HepG2 (cell line): ENCODE results near the gene SURF1. TPM values are rescaled to one million over a fixed set of nuclear protein-coding genes. Genes with fewer than 3 reads are reported as not detected.

Source experiments
- ATAC-seq: fragments of 200-7000 bp; cut with Tn5 transposase; 3 replicates; pipeline ENCODE4 v1.9.1; 2020; ENCODE audit warnings: mild to moderate bottlenecking, moderate library complexity
- BruUV-seq: library from RNA; stranded (reverse); fragments of 400-500 nt; replicated peaks from 2 replicates; lab custom pipeline; 2021; lab: Mats Ljungman, UMichigan
- CTCF ChIA-PET: fragments of 300-600 bp; formaldehyde crosslinking; extraction: SDS; loops from one replicate; lab custom pipeline; 2021; ENCODE audit warnings: low total read pairs, inconsistent platforms, low intra/inter-chr PET ratio; lab: Yijun Ruan, JAX
- POLR2A ChIA-PET: fragments of 350-600 bp; sonication (Branson Sonifier 250); formaldehyde crosslinking; loops from one replicate; lab custom pipeline; 2020; ENCODE audit warnings: antibody characterized with exemption, inconsistent platforms; lab: Yijun Ruan, JAX
- DNase-seq: peaks from one replicate; pipeline ENCODE4 v3.0.0-alpha.2; 2015; ENCODE audit warnings: low spot score
- FAIRE-seq: peaks from 3 replicates; lab custom pipeline; 2011; peaks lifted over from hg19 to GRCh38; lab: Jason Lieb, UNC
- H2AFZ ChIP-seq: one replicate; pipeline ENCODE4 v1.6.1; 2011; ENCODE audit warnings: low read length, inconsistent platforms
- H3K27ac ChIP-seq: fragments of 300-600 bp; 3 replicates; pipeline ENCODE4 v1.8.0; 2011; ENCODE audit warnings: mixed run types, mild to moderate bottlenecking, mixed read lengths, low read length, inconsistent platforms; ENCODE audit not compliant: insufficient read depth; ENCODE audit errors: extremely low read length
- H3K27me3 ChIP-seq, 2 experiments: fragments of 200-600 bp in 1 of 2; 2 replicates in 1 of 2; 3 replicates in 1 of 2; pipeline versions ENCODE4 v1.6.0 to v1.8.0; 2011; ENCODE audit warnings: low read length in 2 of 2, mild to moderate bottlenecking in 2 of 2, moderate library complexity in 2 of 2, inconsistent platforms in 1 of 2; ENCODE audit not compliant: insufficient read depth in 2 of 2, control insufficient read depth in 1 of 2
- H3K36me3 ChIP-seq, 2 experiments: fragments of 200-600 bp in 1 of 2; replicated peaks in 1 of 2; 2 replicates in 1 of 2; 3 replicates in 1 of 2; pipeline versions ENCODE4 v1.5.1 to v1.8.0; 2011; ENCODE audit warnings: low read length in 2 of 2, inconsistent platforms in 1 of 2; ENCODE audit not compliant: insufficient read depth in 2 of 2, control insufficient read depth in 1 of 2
- H3K4me1 ChIP-seq: 2 replicates; pipeline ENCODE4 v1.5.1; 2012; ENCODE audit warnings: low read length, inconsistent platforms; ENCODE audit not compliant: insufficient read depth
- H3K4me2 ChIP-seq: 2 replicates; pipeline ENCODE4 v1.6.0; 2011; ENCODE audit warnings: low read depth, low read length, inconsistent platforms
- H3K4me3 ChIP-seq, 3 experiments: fragments of 200-600 bp in 1 of 3; sonication (generic), shearing (Covaris generic) in 1 of 3; replicated peaks in 1 of 3; 2 replicates each; pipeline ENCODE4 v1.5.1; 2011 to 2016; ENCODE audit warnings: low read length in 3 of 3, inconsistent platforms in 2 of 3, low read depth in 2 of 3, mild to moderate bottlenecking in 2 of 3, control low read depth in 1 of 3, mixed read lengths in 1 of 3; ENCODE audit not compliant: insufficient read depth in 1 of 3
- H3K79me2 ChIP-seq: one replicate; pipeline ENCODE4 v1.6.1; 2011; ENCODE audit warnings: low read length, inconsistent platforms; ENCODE audit not compliant: insufficient read depth
- H3K9ac ChIP-seq: 2 replicates; pipeline ENCODE4 v1.6.0; 2011; ENCODE audit warnings: mild to moderate bottlenecking, low read depth, low read length, inconsistent platforms; ENCODE audit not compliant: insufficient read depth
- H3K9me3 ChIP-seq: 2 replicates; pipeline ENCODE4 v1.5.1; 2012; ENCODE audit warnings: mild to moderate bottlenecking, low read length
- H4K20me1 ChIP-seq: 2 replicates; pipeline ENCODE4 v1.6.0; 2011; ENCODE audit warnings: inconsistent platforms, mild to moderate bottlenecking, low read length, moderate library complexity; ENCODE audit not compliant: insufficient read depth
- CC2D1A ChIP-seq: sonication (generic); formaldehyde crosslinking; IDR thresholded peaks from 2 replicates; pipeline ENCODE4 v1.8.1; 2023; ENCODE audit warnings: mild to moderate bottlenecking, missing genetic modification reagents
- HMG20A ChIP-seq: IDR thresholded peaks from 2 replicates; pipeline ENCODE4 v1.6.1; 2016; ENCODE audit warnings: borderline replicate concordance
- IRF2 ChIP-seq: IDR thresholded peaks from 2 replicates; pipeline ENCODE4 v1.6.1; 2018; ENCODE audit warnings: missing genetic modification reagents, missing compliant biosample characterization
- THAP9 ChIP-seq: sonication (generic); formaldehyde crosslinking; IDR thresholded peaks from 2 replicates; pipeline ENCODE4; 2020; ENCODE audit warnings: missing genetic modification reagents, mild to moderate bottlenecking, borderline replicate concordance
- THYN1 ChIP-seq: sonication (generic); formaldehyde crosslinking; IDR thresholded peaks from 2 replicates; pipeline ENCODE4 v1.8.1; 2023; ENCODE audit warnings: low read depth, mild to moderate bottlenecking, moderate library complexity, missing genetic modification reagents, borderline replicate concordance
- TOPORS ChIP-seq: sonication (generic); formaldehyde crosslinking; IDR thresholded peaks from 2 replicates; pipeline ENCODE4 v1.8.0; 2023; ENCODE audit warnings: mild to moderate bottlenecking, missing genetic modification reagents
- TP53 ChIP-seq: sonication (generic); formaldehyde crosslinking; conservative IDR thresholded peaks from 2 replicates; pipeline ENCODE4 v1.4.0; 2020; ENCODE audit warnings: missing genetic modification reagents
- WGBS: methylation state at CpG from one replicate; pipeline ENCODE4 v1.1.6; 2017; ENCODE audit warnings: low lambda C conversion rate; 5-methylcytosine and 5-hydroxymethylcytosine counted together
- in situ Hi-C: cut with HindIII; loops from 2 replicates; pipeline ENCODE4 v1.10.0; 2017; ENCODE audit warnings: low pct_unique_long_range_greater_than_20kb; ENCODE audit not compliant: extremely low pct_ligation_motif_present
- intact Hi-C: fragments of 100-400 bp; cut with micrococcal nuclease; formaldehyde crosslinking; loops from one replicate; pipeline ENCODE4 v1.10.0; 2022; ENCODE audit not compliant: unreplicated experiment
- polyA plus RNA-seq, 8 experiments: library from polyadenylated mRNA; depleted of rRNA in 3 of 8; stranded (reverse) in 7 of 8; unstranded in 1 of 8; fragments of >200 nt; fragmentation: Illumina TruSeq in 4 of 8; extraction: Trizol in 4 of 8; gene quantifications; 2 replicates each; pipeline versions ENCODE4 v1.2.1 to v1.2.3, GENCODE V29; 2011 to 2016; ENCODE audit warnings: low read depth in 4 of 8, missing spikeins in 1 of 8, mixed read lengths in 1 of 8; ENCODE audit not compliant: insufficient read depth in 1 of 8
- total RNA-seq, 5 experiments: library from RNA; depleted of rRNA; stranded (reverse); fragments of >200 nt; fragmentation: Illumina TruSeq; extraction: Trizol; gene quantifications; 2 replicates each; pipeline ENCODE4 v1.2.3, GENCODE V29; 2016; ENCODE audit warnings: low read depth in 1 of 5
- TF ChIP-seq, protein P1 (sequence below): sonication (generic); formaldehyde crosslinking; IDR thresholded peaks from 2 replicates; pipeline ENCODE4 v1.4.0; 2020; ENCODE audit warnings: mild to moderate bottlenecking, missing genetic modification reagents
- TF ChIP-seq, protein P2 (sequence below): fragments of 450-650 bp; IDR thresholded peaks from 2 replicates; pipeline ENCODE4 v1.6.1; 2016

Gene SURF1
- total and polyA plus RNA-seq, 2 of the 13 experiments (the other 11 are each of a cell fraction or from before 2014, with no cell fraction given): 17.8 to 40.7 TPM

GRCh38 chr9:133304477-133305377 is 51.6 kb downstream of the SURF1 start:
- Histone ChIP-seq H3K27ac (no peak overlapping the region), H3K4me3 (no peak overlapping the region), H2AFZ (no peak overlapping the region), H3K36me3 (no peaks in the 10 kb centered on the region), H4K20me1 (no peaks in the 10 kb centered on the region), H3K9ac (no peak overlapping the region), H3K4me1 (no peaks in the 10 kb centered on the region), H3K9me3 (no peaks in the 10 kb centered on the region), H3K79me2 (no peaks in the 10 kb centered on the region), H3K4me2 (no peak overlapping the region), H3K27me3 (peaks cover 1 to 29% of the 10 kb centered on the region in 2 experiments; a peak in 3 of 5 replicates)
- CTCF ChIA-PET: no interaction called here
- POLR2A ChIA-PET: no interaction called here
- no TSS peak for BruUV-seq
- 48% methylated on average over 24 of the region's 38 CpGs for WGBS
- no peak for FAIRE-seq
- in situ Hi-C loops: no loop called here
- no peak for ATAC-seq
- DNase-seq: no peak
- intact Hi-C loops: no loop called here
- TF ChIP-seq, protein P1, sequence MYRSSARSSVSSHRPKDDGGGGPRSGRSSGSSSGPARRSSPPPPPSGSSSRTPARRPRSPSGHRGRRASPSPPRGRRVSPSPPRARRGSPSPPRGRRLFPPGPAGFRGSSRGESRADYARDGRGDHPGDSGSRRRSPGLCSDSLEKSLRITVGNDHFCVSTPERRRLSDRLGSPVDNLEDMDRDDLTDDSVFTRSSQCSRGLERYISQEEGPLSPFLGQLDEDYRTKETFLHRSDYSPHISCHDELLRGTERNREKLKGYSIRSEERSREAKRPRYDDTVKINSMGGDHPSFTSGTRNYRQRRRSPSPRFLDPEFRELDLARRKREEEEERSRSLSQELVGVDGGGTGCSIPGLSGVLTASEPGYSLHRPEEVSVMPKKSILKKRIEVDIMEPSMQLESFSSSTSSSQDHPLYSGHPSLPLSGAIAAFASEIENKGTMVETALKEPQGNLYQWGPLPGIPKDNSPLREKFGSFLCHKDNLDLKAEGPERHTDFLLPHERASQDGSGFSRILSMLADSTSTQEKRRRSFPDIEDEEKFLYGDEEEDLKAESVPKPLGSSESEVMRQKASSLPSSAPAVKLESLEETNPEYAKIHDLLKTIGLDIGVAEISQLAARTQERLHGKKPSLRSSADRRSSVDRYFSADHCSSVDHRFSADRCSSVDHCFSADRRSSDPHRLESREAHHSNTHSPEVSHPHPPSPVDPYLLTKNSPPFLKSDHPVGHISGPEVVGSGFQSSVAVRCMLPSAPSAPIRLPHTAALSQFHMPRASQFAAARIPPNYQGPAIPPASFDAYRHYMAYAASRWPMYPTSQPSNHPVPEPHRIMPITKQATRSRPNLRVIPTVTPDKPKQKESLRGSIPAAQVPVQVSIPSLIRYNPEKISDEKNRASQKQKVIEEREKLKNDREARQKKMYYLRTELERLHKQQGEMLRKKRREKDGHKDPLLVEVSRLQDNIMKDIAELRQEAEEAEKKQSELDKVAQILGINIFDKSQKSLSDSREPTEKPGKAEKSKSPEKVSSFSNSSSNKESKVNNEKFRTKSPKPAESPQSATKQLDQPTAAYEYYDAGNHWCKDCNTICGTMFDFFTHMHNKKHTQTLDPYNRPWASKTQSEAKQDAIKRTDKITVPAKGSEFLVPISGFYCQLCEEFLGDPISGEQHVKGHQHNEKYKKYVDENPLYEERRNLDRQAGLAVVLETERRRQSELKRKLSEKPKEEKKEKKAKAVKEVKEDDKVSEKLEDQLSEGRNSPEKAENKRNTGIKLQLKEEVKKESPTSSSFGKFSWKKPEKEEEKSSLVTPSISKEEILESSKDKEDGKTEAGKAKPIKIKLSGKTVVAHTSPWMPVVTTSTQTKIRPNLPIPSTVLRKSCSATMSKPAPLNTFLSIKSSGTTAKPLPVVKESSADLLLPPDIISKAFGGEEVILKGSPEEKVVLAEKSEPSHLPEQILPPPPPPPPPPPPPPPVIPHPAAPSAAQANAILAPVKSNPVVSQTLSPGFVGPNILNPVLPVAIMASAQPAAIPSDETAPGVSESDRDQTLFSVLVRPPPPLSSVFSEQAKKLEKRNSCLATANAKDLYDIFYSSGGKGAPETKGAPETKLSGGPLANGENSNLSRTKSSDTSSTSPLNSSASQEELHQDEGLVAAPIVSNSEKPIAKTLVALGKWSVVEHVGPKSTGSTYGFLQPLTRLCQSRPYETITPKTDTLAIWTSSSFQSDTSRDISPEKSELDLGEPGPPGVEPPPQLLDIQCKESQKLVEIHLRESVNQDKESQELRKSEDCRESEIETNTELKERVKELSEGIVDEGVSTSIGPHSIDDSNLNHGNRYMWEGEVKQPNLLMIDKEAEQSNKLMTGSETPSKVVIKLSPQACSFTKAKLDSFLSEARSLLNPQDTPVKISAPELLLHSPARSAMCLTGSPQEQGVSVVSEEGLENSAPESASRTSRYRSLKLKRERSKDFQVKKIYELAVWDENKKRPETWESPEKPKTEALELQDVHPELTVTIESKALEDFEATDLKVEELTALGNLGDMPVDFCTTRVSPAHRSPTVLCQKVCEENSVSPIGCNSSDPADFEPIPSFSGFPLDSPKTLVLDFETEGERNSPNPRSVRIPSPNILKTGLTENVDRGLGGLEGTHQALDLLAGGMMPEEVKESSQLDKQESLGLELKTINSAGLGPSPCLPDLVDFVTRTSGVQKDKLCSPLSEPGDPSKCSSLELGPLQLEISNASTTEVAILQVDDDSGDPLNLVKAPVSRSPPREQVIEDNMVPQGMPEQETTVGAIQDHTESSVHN: no peak
- TF ChIP-seq, protein P2, sequence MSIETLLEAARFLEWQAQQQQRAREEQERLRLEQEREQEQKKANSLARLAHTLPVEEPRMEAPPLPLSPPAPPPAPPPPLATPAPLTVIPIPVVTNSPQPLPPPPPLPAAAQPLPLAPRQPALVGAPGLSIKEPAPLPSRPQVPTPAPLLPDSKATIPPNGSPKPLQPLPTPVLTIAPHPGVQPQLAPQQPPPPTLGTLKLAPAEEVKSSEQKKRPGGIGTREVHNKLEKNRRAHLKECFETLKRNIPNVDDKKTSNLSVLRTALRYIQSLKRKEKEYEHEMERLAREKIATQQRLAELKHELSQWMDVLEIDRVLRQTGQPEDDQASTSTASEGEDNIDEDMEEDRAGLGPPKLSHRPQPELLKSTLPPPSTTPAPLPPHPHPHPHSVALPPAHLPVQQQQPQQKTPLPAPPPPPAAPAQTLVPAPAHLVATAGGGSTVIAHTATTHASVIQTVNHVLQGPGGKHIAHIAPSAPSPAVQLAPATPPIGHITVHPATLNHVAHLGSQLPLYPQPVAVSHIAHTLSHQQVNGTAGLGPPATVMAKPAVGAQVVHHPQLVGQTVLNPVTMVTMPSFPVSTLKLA: no peak
- no peak for TF ChIP-seq CC2D1A (CRISPR knock-in tag)
- TF ChIP-seq THAP9 (CRISPR knock-in tag): no peak
- TF ChIP-seq THYN1 (CRISPR knock-in tag): no peak
- no peak for TF ChIP-seq IRF2 (CRISPR knock-in tag)
- no peak for TF ChIP-seq TOPORS (CRISPR knock-in tag)
- TF ChIP-seq HMG20A (CRISPR knock-in tag): no peak
- no peak for TF ChIP-seq TP53 (CRISPR knock-in tag)
